ENCODE data around the gene CDC42BPB.
A peak's percentile ranks its signal among the peaks of the same experiment; 100 is the strongest.
"Not testable (repeated sequence)": the region's sequence is repeated elsewhere in the genome, so short reads cannot be mapped to it uniquely, and the experiment has no call there.

CDC42BPB gene

GRCh38 chr14:102939329-102939728 is 118.0 kb downstream of the CDC42BPB start:
- no peak for DNase-seq

GRCh38 chr14:102938191-102938590 is 119.2 kb downstream of the CDC42BPB start:
- DNase-seq, result no peak

GRCh38 chr14:102937331-102938175 is 119.8 kb downstream of the CDC42BPB start:
- DNase-seq, result no peak

- DNase-seq, result no peak
These were observed 121.6 kb downstream of the CDC42BPB start for GRCh38 chr14:102935756-102936155.

GRCh38 chr14:102933618-102934231 is 123.6 kb downstream of the CDC42BPB start:
- no peak for DNase-seq

GRCh38 chr14:102932484-102933248 is 124.7 kb downstream of the CDC42BPB start:
- DNase-seq, result no peak

GRCh38 chr14:102931580-102932285 is 125.6 kb downstream of the CDC42BPB start:
- no peak for DNase-seq

GRCh38 chr14:102930753-102931579 is 126.4 kb downstream of the CDC42BPB start:
- no peak for DNase-seq

- DNase-seq, result no peak
These were observed 127.1 kb downstream of the CDC42BPB start for GRCh38 chr14:102930138-102930752.

- DNase-seq, result no peak
These were observed 127.9 kb downstream of the CDC42BPB start for GRCh38 chr14:102929241-102930137.

- DNase-seq, result peak; percentile 51
These were observed 128.7 kb downstream of the CDC42BPB start for GRCh38 chr14:102928412-102929240.

- DNase-seq, result no peak
These were observed 129.4 kb downstream of the CDC42BPB start for GRCh38 chr14:102927878-102928411.

- DNase-seq, result no peak
These were observed 129.9 kb downstream of the CDC42BPB start for GRCh38 chr14:102927346-102927877.

- not testable (repeated sequence) for DNase-seq
These were observed 130.5 kb downstream of the CDC42BPB start for GRCh38 chr14:102926840-102927239.

GRCh38 chr14:102926104-102926503 is 131.2 kb downstream of the CDC42BPB start:
- DNase-seq, result no peak

GRCh38 chr14:102925646-102926045 is 131.7 kb downstream of the CDC42BPB start:
- no peak for DNase-seq

GRCh38 chr14:102924632-102925588 is 132.4 kb downstream of the CDC42BPB start:
- DNase-seq, result no peak
